Transverse colon (tissue), 4 donors: Measurements from ENCODE around the gene SERPINB12. TPM values are rescaled to one million over a fixed set of nuclear protein-coding genes. Genes with fewer than 3 reads are reported as not detected.

Source experiments
- DNase-seq: peaks from one replicate; pipeline ENCODE4 v3.0.0-alpha.2; 2019
- H3K27ac ChIP-seq, 4 donors: fragments of 200-600 bp; sonication (generic); 2 replicates each; pipeline ENCODE4 v1.5.1; 2016 to 2018; ENCODE audit warnings: inconsistent platforms in 4 of 4
- H3K27me3 ChIP-seq: fragments of 200-600 bp; sonication (generic); 2 replicates; pipeline ENCODE4 v1.5.1; 2017; ENCODE audit warnings: inconsistent platforms
- H3K36me3 ChIP-seq, 4 donors: fragments of 200-600 bp; sonication (generic); 2 replicates each; pipeline ENCODE4 v1.5.1; 2017 to 2019; ENCODE audit warnings: inconsistent platforms in 4 of 4
- H3K4me1 ChIP-seq, 4 donors: fragments of 200-600 bp; sonication (generic); 2 replicates each; pipeline ENCODE4 v1.5.1; 2017 to 2020; ENCODE audit warnings: inconsistent platforms in 4 of 4
- H3K4me3 ChIP-seq, 4 donors: fragments of 200-600 bp; sonication (generic); 1 replicate in 1 of 4; 2 replicates in 3 of 4; pipeline versions ENCODE4 v1.5.1 to v1.6.1; 2017 to 2019; ENCODE audit warnings: inconsistent platforms in 4 of 4
- H3K9me3 ChIP-seq, 2 donors: fragments of 200-600 bp; sonication (generic); 2 replicates each; pipeline ENCODE4 v1.5.1; 2017 to 2019; ENCODE audit warnings: inconsistent platforms in 2 of 2
- CTCF ChIP-seq, 5 experiments: fragments of 200-600 bp in 3 of 5; fragments of 450-650 bp in 2 of 5; sonication (generic) in 3 of 5; IDR thresholded peaks; 1 replicate in 2 of 5; 2 replicates in 3 of 5; pipeline ENCODE4 v1.5.1; 2016 to 2017; ENCODE audit warnings: antibody characterized with exemption in 5 of 5, inconsistent platforms in 3 of 5, mild to moderate bottlenecking in 2 of 5, moderate library complexity in 1 of 5
- EP300 ChIP-seq: sonication (generic); formaldehyde crosslinking; IDR thresholded peaks from one replicate; pipeline ENCODE4 v1.6.1; 2017; ENCODE audit warnings: antibody characterized with exemption, low read depth
- POLR2A ChIP-seq: fragments of 450-650 bp; IDR thresholded peaks from one replicate; pipeline ENCODE4 v1.6.1; 2016; ENCODE audit warnings: antibody characterized with exemption, mild to moderate bottlenecking, moderate library complexity
- POLR2AphosphoS5 ChIP-seq, 3 donors: sonication (generic); formaldehyde crosslinking; IDR thresholded peaks; one replicate each; pipeline ENCODE4 v1.6.1; 2016; ENCODE audit warnings: antibody characterized with exemption in 3 of 3
- WGBS, 2 donors: methylation state at CpG; one replicate each; pipeline ENCODE4 v1.1.5; 2018; ENCODE audit warnings: low coverage in 1 of 2; 5-methylcytosine and 5-hydroxymethylcytosine counted together
- in situ Hi-C, 4 donors: fragments of 200-750 bp; cut with MboI; loops; one replicate each; pipeline versions ENCODE4 v1.15.0 to v1.15.1; 2017; ENCODE audit warnings: low sequenced_read_pairs in 3 of 4, low pct_ligation_motif_present in 1 of 4, low pct_unique_long_range_greater_than_20kb in 1 of 4
- intact Hi-C: fragments of 100-400 bp; cut with DNase I; formaldehyde crosslinking; loops from one replicate; pipeline ENCODE4 v1.15.1; 2023; ENCODE audit warnings: low total_unique reads
- total RNA-seq, 4 donors: library from RNA; depleted of rRNA; stranded (reverse); fragments of >200 nt; gene quantifications; one replicate each; pipeline ENCODE4 v1.1.0, GENCODE V29; 2016

Gene SERPINB12
- total RNA-seq, 4 donors from 2014 or later: not detected

GRCh38 chr18:63596964-63597363, 54.8 kb downstream of the SERPINB12 start:
- Histone ChIP-seq H3K27ac (no peak overlapping the region), H3K4me3 (no peak overlapping the region), H3K36me3 (no peaks in the 10 kb centered on the region), H3K27me3 (no peaks in the 10 kb centered on the region), H3K4me1 (no peaks in the 10 kb centered on the region), H3K9me3 (no peaks in the 10 kb centered on the region)
- in situ Hi-C loops: no loop called here
- no peak for TF ChIP-seq POLR2A
- TF ChIP-seq EP300: no peak
- TF ChIP-seq CTCF (IDR thresholded peaks at IDR 0.05): no peak
- TF ChIP-seq POLR2AphosphoS5 (IDR thresholded peaks at IDR 0.05): no peak
- intact Hi-C loops: no loop called here
- 55 to 81% methylated on average over 5 to 14 of the region's 14 CpGs for WGBS, 2 donors
- DNase-seq: no peak

GRCh38 chr18:63603355-63603754, 61.2 kb downstream of the SERPINB12 start:
- no peaks in the 10 kb centered on the region for H3K4me1 ChIP-seq
- TF ChIP-seq POLR2A: no peak
- TF ChIP-seq POLR2AphosphoS5 (IDR thresholded peaks at IDR 0.05): no peak
- no peak for TF ChIP-seq CTCF (IDR thresholded peaks at IDR 0.05)
- no peak for TF ChIP-seq EP300
- intact Hi-C loops (no loop called here), in situ Hi-C loops (no loop called here)
- no peaks in the 10 kb centered on the region for H3K9me3 ChIP-seq
- H3K36me3 ChIP-seq: no peaks in the 10 kb centered on the region
- WGBS, 2 donors: 38 to 50% methylated on average over 1 of the region's 1 CpG
- H3K27ac ChIP-seq: no peak overlapping the region
- no peaks in the 10 kb centered on the region for H3K27me3 ChIP-seq
- no peak for DNase-seq
- no peak overlapping the region for H3K4me3 ChIP-seq

- Histone ChIP-seq H3K9me3 (no peaks in the 10 kb centered on the region), H3K4me3 (no peak overlapping the region), H3K36me3 (no peaks in the 10 kb centered on the region), H3K27me3 (no peaks in the 10 kb centered on the region), H3K4me1 (no peaks in the 10 kb centered on the region), H3K27ac (no peak overlapping the region)
- intact Hi-C loops (no loop called here), in situ Hi-C loops (no loop called here)
- 24 to 25% methylated on average over 1 of the region's 1 CpG for WGBS, 2 donors
- DNase-seq: no peak
- TF ChIP-seq CTCF (IDR thresholded peaks at IDR 0.05) (no peak), POLR2AphosphoS5 (IDR thresholded peaks at IDR 0.05) (no peak), EP300 (no peak), POLR2A (no peak)
These were observed 61.6 kb downstream of the SERPINB12 start for GRCh38 chr18:63603772-63604171.

GRCh38 chr18:63604791-63605567, 62.8 kb downstream of the SERPINB12 start:
- no peaks in the 10 kb centered on the region for H3K9me3 ChIP-seq
- H3K4me1 ChIP-seq: no peaks in the 10 kb centered on the region
- H3K36me3 ChIP-seq: no peaks in the 10 kb centered on the region
- TF ChIP-seq EP300 (no peak), CTCF (IDR thresholded peaks at IDR 0.05) (no peak), POLR2A (no peak)
- in situ Hi-C loops: no loop called here
- no peak for DNase-seq
- no peaks in the 10 kb centered on the region for H3K27me3 ChIP-seq
- H3K4me3 ChIP-seq: no peak overlapping the region
- 30 to 47% methylated on average over 2 to 4 of the region's 4 CpGs for WGBS, 2 donors
- intact Hi-C loops: no loop called here
- H3K27ac ChIP-seq: no peak overlapping the region
